Subcutaneous adipose tissue (tissue), 4 donors: Measurements from ENCODE around the gene ANO2. TPM values are rescaled to one million over a fixed set of nuclear protein-coding genes. Genes with fewer than 3 reads are reported as not detected.

ENCODE experiments used
- CTCF ChIP-seq: fragments of 450-650 bp; IDR thresholded peaks from one replicate; pipeline ENCODE4 v1.5.1; 2016; ENCODE audit warnings: low read depth, mild to moderate bottlenecking, control low read depth, antibody characterized with exemption, moderate library complexity
- total RNA-seq, 4 donors: library from RNA; depleted of rRNA; stranded (reverse); fragments of >200 nt; gene quantifications; one replicate each; pipeline ENCODE4 v1.1.0, GENCODE V29; 2016

Gene ANO2
- total RNA-seq, 4 donors from 2014 or later = 9.3 to 69.3 (median 21.8) TPM

GRCh38 chr12:5969974-5970690 is 25.1 kb upstream of the ANO2 start:
- TF ChIP-seq CTCF = no peak

DNA sequence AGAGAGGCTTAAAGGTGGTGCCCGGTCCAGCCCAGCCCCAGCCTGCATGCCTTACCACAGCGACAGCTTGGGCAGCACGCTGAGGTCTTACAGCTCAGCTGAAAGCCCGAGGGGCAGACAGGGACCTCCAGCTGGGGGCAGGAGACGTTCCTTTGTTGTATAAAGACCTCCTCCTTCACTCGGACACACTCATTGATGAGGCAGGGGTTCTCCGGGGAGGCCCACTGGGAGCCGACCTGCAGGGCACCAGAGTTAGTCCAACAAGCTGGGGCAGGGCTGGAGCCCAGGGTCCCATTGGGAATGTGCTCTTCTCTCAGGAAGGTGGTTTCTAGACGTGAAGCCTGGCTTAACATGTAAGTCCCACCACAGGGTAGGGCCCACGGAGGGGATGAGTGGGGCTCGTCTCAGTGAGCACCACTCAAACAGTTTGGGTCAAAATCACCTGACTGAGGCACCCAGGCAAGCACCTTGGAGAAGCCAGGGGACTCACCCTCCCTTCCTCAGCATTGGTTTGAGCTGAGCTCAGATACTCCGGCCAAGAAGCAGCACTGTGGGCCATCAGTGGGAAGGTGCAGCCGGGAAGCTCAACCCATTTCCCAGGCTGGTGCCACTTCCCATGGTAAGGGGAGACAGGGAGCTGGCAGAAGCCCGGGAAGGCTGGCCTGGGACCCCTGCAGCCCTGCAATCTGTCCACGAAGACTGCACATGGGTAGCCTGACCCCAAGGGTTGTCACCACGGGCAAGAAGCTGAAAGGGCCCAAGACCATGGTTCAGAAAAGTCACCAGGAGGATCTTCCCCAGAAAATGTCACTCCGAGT is 24.3 kb upstream of the ANO2 start:
- no peak for TF ChIP-seq CTCF

DNA sequence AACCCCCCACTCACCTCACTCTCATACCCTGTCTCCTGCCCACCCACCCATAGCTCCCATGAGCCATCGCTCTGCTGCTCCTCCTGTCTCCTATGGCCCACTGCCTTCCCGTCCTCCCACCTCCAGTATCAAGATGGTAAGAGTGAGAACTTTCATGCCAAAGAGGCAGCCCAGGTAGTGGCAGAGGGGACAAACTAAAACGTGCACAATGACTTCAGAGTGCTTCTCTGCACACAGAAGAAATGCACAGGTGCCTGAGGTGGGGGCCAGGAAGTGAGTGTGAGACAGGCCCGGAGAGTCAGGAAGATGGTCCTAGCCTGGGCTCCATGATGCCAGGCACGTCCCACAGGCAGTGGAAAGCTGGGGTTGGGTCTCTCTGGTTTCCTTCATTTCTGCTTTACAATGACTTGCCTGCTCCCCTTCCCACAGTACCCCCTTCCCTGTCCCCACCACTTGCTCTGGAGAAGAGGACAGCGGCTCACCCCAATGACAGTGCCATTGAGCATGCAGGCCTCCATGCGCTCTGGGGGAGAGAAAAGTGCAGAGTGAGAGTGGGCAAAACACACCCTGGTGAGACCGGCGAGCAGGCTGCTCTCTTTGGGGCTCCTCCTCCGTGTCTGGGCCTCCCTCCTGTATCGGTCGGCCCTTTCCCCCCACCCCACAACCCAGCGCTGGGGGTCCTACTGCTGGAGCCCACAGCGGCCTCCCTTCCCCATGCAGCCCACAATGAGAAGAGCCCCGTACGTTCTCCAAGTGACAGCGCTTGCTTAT is 22.8 kb upstream of the ANO2 start:
- no peak for TF ChIP-seq CTCF

DNA sequence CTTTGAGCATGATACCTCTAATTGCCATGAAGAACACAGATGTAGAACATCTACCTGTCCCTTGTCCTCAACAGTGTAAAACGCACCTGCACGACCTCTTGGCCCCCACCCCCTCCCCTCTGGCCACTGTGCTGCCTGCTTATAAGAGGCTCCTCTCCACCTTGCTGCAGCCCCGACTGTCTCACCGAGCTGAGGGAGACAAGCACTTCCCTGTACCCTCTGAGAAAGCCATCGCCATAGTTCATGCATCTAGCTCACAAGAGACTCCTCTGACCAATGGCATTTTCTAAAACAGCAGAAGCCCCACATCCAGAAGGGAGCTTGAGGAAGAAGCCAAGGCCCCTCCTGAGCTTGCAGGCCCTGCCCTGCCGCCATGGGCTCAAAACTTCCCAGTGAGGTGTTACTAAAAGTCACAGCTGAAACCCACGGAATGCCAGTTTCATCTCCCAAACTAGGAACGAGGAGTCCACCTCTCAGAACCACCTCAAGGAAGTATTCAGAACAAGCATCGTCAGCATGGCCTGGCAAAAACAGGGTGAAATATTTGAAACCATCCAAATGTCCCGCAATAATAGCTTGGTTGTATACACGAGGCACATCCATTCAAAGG is 21.5 kb upstream of the ANO2 start:
- TF ChIP-seq CTCF = no peak

GRCh38 chr12:5965950-5966383 is 20.9 kb upstream of the ANO2 start:
- no peak for TF ChIP-seq CTCF

DNA sequence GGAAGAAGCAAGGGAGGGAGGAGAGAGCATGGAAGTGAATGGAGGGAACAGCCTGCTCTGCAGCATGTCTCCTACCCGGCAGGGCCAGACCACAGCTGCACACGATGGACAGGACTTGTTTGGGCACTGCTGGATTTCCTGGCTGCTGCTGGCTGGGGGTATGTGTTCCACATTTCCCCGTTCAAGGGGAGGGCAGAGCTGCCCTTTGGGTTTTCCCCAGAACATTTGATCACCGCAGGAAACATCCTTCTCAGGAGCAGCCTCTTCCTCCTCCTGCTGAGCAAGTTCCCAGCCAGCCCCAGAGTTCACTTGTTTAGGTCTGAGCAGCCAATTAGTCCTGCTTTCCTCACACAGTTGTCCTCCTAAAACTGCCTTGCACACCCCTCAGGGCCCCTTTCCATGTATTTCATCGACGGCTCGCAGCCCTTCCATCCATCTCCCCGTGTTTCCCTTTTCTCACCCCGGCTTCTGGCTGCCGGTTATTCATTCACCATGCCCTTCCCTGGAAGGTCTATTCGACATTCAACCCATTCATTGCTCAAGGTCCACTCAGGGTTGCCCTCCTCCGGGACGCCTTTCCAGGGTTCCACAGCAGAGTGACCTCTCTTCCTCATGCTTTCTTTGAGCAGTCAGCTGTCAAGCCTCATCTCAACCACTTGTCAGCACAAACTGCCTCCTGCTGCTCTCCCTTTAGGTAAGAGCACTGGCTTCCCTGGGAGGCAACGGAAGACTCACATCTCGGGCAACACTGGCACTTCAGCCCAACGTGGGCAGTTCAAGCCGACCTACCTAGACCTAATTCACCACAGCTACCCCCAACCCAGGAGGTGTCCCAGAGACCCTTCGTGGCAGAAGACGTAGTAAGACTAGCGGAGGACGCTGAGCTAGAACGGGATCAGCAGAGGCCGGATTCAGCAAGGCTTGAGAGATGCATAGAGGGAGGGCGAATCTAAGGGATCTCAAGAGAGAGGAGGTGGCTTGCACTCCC is 20.1 kb upstream of the ANO2 start:
- no peak for TF ChIP-seq CTCF
